Transverse colon (tissue), 4 donors: ENCODE measurements around the gene FGGY.

Experiments
- EP300 ChIP-seq: sonication (generic); formaldehyde crosslinking; IDR thresholded peaks from one replicate; pipeline ENCODE4 v1.6.1; 2017; ENCODE audit warnings: antibody characterized with exemption, low read depth
- POLR2AphosphoS5 ChIP-seq, 3 donors: sonication (generic); formaldehyde crosslinking; IDR thresholded peaks; one replicate each; pipeline ENCODE4 v1.6.1; 2016; ENCODE audit warnings: antibody characterized with exemption in 3 of 3
- TF ChIP-seq, protein P1 (sequence below), 5 experiments: fragments of 200-600 bp in 3 of 5; fragments of 450-650 bp in 2 of 5; sonication (generic) in 3 of 5; IDR thresholded peaks; 1 replicate in 2 of 5; 2 replicates in 3 of 5; pipeline ENCODE4 v1.5.1; 2016 to 2017; ENCODE audit warnings: antibody characterized with exemption in 5 of 5, inconsistent platforms in 3 of 5, mild to moderate bottlenecking in 2 of 5, moderate library complexity in 1 of 5

DNA sequence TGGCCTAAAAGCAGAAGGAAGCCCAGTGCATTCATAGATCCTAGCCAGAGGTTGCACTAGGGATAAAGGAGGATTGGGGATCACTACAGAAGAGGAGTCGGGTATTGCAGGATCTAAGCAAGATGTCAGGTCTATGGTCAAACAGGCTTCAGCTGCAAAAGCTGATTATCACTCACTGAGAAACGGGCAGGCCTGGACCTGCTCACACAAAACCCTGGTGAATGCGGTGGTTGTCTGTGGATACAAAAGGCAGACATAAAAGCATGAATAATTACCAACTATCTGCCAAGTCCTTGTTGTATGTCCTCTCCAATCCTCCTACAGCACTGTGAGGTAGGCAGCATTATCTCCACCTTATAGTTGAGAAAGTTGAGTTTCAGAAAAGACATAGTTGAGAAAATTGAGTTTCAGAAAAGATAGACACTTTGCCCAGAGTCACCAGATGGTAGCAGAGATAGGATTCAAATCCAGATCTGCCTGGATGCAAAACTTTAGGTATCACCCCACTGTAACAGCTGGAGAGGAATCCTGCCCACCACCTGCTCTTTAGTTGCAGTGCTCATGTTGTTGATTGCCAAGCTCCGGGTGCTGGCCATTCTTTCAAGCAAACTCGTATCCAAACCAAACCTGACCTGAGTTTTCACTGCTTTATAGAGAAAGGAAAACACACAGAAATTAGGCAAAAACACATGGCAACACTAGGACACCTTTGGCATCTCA, 468.3 kb downstream of the FGGY start:
- TF ChIP-seq EP300 (no peak), POLR2AphosphoS5 (IDR thresholded peaks at IDR 0.05) (no peak)
- TF ChIP-seq, protein P1, sequence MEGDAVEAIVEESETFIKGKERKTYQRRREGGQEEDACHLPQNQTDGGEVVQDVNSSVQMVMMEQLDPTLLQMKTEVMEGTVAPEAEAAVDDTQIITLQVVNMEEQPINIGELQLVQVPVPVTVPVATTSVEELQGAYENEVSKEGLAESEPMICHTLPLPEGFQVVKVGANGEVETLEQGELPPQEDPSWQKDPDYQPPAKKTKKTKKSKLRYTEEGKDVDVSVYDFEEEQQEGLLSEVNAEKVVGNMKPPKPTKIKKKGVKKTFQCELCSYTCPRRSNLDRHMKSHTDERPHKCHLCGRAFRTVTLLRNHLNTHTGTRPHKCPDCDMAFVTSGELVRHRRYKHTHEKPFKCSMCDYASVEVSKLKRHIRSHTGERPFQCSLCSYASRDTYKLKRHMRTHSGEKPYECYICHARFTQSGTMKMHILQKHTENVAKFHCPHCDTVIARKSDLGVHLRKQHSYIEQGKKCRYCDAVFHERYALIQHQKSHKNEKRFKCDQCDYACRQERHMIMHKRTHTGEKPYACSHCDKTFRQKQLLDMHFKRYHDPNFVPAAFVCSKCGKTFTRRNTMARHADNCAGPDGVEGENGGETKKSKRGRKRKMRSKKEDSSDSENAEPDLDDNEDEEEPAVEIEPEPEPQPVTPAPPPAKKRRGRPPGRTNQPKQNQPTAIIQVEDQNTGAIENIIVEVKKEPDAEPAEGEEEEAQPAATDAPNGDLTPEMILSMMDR (IDR thresholded peaks at IDR 0.05): no peak
